Gastroesophageal sphincter (tissue), 3 donors: Measurements from ENCODE around the gene HPS4.

Experiments
- CTCF ChIP-seq, 4 experiments: fragments of 200-600 bp in 2 of 4; fragments of 450-650 bp in 2 of 4; sonication (generic) in 1 of 4; IDR thresholded peaks; one replicate each; pipeline ENCODE4 v1.5.1; 2017 to 2019; ENCODE audit warnings: antibody characterized with exemption in 4 of 4, mild to moderate bottlenecking in 2 of 4, moderate library complexity in 2 of 4
- POLR2A ChIP-seq, 2 donors: fragments of 450-650 bp; IDR thresholded peaks; one replicate each; pipeline ENCODE4 v1.6.1; 2017; ENCODE audit warnings: antibody characterized with exemption in 2 of 2, mild to moderate bottlenecking in 2 of 2, moderate library complexity in 1 of 2
- POLR2AphosphoS5 ChIP-seq: sonication (generic); formaldehyde crosslinking; IDR thresholded peaks from one replicate; pipeline ENCODE4 v1.6.1; 2017; ENCODE audit warnings: antibody characterized with exemption

- no peak for TF ChIP-seq POLR2A (IDR thresholded peaks at IDR 0.05)
- TF ChIP-seq CTCF (IDR thresholded peaks at IDR 0.05): peak in 3 of 4 experiments; percentile 42 to 76 (median 62)
- TF ChIP-seq POLR2AphosphoS5: no peak
Observed at GRCh38 chr22:26461188-26461810, 22.3 kb downstream of the HPS4 start.
